Medulla oblongata (tissue), 1 donor: Measurements from ENCODE around the gene ARHGAP8.

Source experiments
- DNase-seq: peaks from one replicate; pipeline ENCODE4 v3.0.0-alpha.2; 2015; ENCODE audit errors: extremely low spot score

The ARHGAP8 gene

DNA sequence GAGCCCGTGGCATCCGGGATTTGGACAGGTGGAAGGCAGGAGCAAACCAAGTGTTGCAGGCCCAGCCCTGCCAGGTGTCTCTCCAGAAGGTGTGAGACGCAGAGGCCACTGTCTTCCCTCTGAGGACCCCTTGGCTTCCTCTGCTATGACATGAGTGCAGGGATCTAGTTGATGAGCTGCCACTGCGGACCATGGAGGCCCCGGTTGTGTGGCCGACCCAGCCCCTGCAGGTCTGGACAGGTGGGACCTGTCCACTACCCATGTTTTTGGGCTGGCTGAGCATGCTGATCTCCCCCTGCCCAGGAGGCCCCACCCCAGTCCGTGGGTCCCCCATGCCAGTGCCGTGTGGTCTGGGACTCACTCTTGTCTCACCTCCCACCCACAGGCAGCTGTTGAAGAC lies 27.5 kb upstream of the ARHGAP8 start:
- DNase-seq = no peak

DNA sequence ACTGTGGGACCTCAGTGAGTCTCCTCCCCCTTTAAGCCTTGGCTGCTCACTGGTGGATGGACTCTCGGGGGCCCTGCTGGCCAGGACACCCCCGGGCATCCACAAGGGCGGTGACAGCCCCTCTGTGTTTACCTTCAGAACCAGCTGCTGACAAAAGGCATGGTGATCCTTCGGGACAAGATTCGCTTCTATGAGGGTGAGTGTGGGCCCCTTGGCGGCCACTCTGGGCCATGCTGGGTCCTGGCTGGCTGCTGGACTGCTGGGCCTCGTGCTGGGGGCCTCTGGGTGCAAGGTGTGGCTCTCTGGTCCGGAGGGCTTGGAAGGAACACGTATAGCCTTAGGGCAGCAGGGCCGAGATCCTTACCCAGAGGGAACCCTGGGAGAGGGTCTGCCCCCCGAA lies 25.9 kb upstream of the ARHGAP8 start:
- no peak for DNase-seq

DNA sequence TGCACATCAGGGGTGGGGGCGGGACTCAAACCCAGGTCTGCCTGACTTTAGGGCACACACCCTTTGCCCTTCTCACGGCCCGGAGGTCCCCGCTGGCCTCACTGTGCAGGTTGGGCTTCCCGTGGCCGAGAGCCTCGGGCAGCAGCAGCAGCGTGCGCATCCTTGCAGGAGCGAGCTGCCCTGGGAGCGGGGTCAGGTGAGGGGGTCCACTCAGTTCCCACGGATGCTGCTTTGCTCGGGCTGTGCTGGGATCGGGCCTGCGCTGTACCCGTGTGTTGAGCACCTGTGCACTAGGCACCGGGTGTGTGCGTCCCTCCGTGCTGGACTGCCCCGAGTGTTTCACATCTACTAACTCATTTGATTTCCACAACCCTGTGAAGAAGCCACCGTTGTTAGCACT lies 25.2 kb upstream of the ARHGAP8 start:
- no peak for DNase-seq

DNA sequence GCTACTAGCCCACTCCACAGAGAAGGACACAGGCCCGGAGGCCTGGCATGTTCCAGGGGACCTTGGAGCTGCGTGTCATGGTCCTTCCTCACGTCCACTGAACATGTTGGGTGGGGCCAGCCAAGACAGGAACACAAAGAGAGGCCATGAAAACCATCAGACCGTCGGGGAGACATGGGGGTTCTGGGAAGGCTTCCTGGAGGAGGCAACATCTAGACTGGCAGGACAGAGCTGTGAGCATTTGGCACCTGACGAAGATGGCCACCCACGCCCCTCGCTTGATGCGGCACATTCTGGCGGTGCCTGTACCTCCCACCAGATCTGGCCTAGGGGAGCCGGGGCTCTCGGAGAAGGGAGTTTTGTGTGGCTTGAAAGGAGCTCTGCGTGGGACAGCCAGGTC lies 24.7 kb upstream of the ARHGAP8 start:
- no peak for DNase-seq

DNA sequence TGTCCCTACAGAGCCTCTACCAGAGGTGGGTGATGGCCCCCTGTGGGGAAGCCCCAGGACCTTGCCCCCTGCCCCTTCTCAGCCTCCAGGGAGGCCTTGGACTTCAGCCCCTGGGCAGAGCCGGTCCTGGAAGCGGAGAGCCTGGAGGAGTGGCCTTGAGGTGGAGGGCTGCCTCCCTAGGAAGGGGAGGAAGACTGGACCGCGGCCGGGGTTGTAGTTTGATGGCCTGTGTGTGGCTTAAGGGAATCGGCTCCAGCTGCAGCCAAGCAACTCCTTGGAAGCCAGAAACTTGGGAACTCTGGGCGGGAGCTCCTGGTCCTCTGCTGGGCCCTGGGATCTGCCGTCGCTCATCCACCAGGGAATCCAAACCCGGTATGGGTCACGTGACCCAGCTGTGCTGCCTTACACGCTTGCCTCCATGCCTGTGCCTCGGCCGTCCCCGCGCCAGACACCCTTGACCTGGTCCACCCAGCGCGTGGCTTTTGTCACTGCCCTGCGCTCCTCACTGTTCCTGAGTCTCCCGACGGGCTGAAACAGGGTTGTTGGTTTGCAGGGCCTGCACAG lies 23.5 kb upstream of the ARHGAP8 start:
- no peak for DNase-seq

DNA sequence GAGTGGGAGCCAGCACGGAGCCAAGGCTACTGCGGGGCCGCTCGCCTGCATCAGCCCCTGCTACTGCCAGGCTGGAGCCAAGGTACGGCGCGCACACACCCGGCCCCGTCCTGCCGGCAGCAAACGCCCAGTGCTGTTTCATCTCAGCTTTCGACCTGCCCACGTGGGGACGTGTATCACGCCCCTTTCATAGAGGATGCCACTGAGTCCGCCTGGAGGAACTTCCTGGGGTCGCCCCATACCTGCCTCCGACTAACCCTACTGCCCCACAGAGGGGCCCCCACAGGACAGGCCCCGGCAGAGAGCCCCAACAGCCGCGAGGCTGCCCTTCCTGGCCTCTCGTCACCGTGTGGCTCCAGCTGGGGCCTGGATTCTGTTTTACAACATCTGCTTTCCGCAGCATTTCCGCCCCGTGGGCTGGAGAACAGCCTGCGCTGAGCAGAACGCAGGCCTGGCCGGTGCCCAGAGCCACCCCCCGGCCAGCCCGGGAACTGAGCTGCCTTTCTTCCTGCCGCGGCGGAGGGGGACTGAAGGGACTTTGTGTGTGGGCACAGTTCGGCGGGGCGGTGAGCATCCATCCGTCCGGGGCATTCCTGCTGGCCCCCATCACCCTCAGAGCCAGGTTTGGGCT lies 22.9 kb upstream of the ARHGAP8 start:
- peak; percentile 82 for DNase-seq

DNA sequence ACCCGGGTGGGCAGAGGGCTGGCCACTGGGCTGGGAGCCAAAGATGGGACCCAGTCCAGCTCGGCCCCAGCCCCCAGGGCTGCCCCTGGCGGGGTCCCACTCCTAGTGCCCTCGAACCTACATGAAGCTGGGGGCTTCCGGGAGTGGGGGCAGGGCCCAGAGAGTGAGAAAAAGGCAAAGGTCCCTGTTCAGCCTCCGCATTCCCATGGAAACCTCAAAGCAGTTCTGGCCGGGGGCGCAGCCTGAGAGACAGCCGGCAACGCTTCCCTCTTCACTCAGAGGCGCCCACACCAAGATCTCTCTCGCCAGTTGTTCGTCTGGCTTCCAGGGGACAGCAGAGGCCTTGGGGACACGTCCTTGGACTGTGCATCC lies 22.4 kb upstream of the ARHGAP8 start:
- DNase-seq = no peak

DNA sequence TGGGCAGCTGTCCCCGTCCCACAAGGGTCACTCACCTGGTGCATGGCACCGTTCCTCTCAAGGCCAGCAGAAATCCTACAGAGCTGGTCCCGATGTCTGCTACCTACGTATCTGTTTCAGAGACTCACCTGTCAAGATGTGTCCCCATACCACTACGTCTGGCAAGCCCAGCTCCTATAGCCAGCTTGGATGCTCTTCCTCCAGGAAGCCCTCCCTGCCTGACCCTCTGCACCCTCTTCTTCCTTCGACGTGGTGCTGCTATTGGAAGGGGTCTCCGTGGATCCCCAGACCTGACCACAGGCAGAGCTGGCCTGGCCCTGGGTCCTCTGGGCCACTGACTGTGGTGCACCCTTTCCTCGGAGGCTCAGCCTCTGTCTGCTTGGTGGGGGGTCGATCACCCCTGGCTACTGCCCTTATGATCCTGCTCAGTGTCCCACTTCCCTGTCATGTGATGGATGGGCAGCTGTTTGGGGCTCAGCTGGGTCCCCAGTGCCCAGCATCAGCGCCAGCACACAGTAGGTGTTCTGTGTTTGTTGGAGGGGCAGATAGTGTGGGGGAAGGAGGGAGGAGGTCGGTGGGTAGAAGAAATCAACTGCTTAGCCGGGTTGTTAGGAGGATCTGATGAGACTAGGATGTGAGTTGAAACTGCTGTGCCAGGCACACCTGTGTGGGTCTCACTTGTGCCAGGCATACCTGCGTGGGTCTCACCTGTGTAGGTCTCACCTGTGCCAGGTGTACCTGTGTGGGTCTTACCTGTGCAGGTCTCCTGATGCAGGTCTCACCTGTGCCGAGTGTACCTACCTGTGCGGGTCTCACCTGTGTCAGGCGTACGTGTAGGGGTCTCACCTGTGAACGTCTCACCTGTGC lies 21.7 kb upstream of the ARHGAP8 start:
- no peak for DNase-seq

DNA sequence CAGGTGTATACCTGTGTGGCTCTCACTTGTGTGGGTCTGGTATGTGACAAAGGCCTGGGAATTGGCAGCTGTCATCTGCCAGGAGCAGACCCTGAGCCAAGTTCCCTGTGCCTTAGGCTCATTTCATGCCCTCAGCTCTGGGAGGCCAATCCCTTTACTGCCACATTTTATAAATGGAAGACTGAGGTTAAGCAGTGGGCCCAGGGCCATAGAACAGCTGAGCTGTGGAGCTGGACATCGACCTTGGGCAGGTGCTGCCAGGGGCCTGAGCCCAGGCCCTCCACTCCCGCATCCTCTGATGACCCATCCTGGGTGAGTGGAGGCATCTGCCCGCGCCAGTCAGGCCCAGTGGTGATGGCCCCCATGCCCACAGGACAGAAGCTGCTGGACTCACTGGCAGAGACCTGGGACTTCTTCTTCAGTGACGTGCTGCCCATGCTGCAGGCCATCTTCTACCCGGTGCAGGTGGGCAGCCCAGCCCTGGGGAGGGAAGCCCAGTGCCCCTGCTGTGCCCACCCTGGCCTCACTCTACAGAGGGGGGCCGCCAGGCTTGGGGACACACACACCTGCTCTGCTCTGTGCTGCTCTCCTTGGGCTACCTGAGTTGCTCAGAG lies 20.9 kb upstream of the ARHGAP8 start:
- no peak for DNase-seq

DNA sequence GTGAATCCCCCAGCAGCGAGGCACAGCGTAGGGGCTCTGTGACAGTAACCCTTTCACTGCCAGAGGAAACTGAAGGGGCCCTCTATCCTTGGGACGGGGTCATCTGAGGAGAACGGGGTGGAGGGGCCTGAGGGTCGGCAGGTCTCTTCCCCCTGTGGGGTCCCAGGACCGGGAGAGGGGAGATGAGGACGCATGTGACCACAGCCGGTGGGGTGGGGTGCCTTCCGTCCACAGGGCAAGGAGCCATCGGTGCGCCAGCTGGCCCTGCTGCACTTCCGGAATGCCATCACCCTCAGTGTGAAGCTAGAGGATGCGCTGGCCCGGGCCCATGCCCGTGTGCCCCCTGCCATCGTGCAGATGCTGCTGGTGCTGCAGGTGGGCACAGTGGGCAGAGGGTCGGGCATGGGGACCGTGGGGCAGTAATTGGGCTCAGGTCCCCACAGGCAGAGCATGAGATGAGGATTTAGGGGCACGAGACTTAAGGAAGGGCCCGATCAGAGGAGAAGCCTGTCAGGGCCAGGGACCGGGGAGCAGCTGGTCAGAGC lies 20.3 kb upstream of the ARHGAP8 start:
- no peak for DNase-seq

DNA sequence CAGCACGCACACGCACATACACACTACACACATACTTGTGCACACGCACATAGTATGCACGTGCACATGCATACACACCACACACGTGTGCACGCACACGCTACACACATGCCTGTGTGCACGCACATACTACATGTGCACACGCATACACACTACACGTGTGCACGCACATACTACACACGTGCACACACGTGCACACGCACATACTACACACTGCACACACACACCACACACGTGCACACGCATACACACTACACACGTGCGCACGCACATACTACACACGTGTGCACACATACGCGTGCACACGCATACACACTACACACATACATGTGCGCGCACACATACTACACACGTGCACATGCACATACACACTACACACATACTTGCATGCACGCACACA lies 19.7 kb upstream of the ARHGAP8 start:
- DNase-seq = no peak

DNA sequence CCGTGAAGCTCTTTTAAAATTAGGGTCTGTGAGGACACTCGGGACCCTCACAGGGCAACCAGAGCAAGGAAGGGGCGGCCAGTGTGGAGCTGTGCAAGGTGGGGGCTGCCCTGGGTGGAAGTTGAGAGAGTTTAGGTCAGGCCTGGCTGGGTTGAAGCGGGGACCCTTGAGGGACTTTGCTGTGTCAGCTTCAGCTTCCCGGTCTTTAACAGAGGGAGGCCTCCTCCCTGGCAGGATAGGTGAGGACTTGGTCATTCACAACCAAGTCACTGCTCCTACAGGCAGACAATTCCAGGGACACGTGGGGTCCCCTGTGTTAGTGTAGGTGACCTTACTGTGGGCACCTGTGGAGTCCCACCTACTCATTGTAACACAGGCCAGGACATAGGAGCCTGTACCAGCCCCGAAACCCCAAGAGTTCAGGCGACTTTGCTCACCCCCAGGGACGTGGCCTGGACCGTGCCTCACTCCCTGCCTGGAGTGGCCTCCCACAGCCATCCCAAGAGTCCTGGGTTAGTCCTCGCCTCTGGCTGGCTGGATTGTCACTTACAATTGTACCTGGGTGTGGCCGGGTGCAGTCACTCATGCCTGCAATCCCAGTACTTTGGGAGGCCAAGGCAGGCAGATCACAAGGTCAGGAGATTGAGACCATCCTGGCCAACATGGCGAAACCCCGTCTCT lies 18.8 kb upstream of the ARHGAP8 start:
- DNase-seq = no peak

DNA sequence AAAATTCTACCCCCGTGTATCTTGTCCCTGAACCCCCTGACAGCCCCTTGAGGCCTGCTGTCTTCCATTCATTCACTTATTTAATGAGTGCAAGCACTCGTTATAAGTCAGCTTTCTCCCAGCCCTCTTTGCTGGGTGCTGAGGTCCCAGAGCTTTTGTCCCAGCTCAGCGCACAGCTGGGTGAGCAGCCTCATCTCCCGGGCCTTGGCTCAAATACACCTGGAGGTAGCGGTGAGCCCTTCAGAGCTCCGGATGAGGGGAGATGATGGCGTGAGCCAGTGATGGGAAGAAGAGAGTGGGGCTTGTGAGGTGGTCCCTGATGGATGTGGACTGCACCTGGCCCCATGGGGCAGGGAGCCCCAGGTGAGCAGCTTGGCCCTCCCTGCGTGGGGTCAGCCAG lies 18.1 kb upstream of the ARHGAP8 start:
- no peak for DNase-seq

DNA sequence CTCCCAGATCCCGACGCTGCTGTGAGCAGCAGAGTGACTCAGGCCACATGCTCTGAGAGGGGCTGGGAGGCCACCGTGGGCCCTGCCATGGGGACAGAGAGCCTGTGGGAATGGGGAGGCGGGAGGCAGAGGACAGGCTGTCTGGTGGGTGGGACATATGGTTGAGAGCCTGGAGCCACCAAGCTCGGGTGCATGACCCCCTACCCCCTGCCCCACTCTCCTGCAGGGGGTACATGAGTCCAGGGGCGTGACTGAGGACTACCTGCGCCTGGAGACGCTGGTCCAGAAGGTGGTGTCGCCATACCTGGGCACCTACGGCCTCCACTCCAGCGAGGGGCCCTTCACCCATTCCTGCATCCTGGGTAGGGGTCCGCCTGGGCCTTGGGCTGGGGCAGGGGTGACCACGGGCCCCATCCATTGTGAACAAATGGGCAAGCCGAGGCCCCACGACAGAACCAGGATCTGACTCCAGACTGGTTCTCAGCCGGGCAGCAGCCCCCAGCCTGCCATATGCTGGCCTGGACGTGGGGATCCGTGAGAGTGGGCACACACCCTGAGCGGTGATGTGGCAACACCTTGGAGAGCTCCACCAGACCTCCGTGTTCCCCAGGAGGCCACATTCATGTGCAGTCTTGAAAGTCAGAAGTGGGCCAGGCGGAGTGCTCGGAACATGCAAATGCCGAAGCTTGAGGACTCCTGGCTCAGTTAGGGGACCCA lies 17.4 kb upstream of the ARHGAP8 start:
- no peak for DNase-seq

DNA sequence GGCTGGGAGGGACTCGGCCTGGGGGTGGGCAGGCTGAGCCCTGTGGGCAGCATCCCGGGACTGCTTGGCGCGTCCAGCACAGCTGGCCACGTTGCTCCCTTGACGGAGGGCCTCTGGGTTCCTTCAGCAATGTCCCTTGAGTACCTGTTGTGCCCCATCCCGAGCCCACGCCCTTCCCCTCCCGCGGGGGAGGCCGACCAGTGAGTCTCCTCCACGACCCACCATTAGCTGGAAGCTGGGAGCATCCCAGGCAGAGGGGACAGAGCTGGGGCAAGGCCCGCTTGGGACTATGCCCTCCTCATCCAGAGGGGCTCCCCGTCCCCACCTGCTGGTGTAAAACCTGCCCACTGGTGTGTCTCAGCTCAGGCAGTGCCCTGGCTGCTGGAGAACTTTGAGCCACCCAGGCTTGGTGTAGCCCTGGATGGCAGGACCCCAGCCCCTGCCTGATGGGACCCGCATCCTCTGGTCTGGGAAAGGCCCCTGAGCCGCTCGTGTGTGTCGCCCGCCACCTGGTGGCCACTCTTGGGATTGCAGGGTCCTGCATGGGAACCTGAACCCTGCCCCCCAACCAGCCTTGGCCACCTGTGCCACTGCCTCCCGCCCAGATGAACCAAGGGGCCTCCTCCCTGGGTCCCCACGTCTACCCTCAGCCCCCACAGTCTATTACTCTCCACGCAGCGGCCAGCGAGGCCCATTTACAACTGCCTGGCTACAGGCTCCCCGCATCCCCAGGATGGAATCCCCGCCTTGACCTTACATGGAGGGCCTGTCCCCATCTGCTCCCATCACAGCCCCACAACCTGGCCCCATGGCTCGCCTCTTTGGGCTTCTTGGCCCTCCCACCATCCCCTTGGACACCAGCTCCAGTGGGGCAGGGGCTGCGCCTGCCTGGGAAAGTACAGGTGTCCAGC lies 16.6 kb upstream of the ARHGAP8 start:
- peak; percentile 48 for DNase-seq

DNA sequence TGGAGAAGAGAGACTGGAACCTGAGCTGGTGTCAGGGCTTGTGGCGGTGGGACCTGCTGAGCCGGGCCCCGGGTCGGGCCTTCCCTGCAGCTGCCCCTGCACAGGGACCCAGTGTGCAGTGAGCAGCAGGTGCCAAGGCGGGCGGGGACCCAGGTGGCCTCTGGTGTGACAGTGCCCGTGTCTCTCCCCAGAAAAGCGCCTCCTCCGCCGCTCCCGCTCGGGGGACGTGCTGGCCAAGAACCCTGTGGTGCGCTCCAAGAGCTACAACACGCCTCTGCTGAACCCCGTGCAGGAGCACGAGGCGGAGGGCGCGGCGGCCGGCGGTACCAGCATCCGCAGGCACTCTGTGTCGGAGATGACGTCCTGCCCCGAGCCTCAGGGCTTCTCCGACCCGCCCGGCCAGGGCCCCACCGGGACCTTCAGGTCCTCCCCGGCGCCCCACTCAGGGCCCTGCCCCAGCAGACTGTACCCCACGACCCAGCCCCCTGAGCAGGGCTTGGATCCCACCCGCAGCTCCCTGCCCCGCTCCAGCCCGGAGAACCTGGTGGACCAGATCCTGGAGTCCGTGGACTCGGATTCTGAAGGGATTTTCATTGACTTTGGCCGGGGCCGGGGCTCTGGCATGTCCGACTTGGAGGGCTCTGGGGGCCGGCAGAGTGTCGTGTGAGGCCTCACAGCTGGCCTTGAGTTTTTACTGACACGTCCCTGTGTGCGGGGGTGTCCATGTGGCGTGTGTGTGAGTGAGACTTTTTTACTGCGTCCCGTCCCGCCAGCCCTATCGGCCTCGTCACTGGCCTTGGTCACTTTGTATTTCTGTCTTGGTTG lies 15.6 kb upstream of the ARHGAP8 start:
- no peak for DNase-seq

DNA sequence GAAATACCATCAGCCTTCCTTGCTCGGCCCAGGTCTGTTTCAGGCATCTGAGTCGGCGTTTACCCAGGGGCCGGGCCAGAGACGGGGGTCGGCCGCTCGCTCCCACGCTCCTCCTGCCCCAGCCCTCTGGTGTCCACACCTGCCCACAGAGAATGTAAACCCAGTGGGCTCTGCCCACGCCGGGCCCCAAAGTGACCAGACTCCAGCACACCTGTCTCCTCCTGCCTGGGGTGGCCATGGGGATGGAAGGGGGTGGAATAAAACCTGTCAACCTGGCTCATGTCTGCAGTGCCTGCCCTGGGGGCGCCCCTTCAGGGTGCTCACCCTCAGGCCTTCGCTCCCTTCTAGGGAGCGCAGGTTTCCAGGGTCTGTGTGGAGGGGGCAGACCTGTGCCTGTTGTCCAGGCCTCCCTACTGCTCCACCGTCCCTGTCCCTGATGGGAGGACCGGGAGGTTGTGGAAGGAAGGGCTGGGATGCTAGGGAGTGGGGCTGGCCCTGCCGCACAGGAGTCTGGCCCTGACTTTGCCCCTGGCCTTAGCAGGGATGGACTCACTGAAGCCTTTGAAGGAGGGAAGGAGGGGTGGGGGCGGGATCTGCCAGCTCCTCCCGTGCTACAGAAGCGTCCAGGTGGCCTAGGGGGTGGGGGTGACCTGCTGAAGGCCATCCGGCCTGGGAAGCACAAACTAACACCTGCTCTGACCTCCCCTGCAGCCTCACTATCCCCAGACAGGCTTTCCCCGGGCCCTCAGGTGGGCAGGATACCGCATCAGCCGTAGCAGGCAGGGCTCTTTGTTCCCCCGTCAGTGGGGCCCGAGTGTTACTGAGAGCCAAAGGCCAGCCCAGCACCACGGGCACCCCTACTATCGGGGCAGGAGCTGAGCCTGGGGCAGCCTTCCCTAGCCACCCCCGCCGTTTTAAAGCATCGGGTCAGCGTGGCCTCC lies 14.7 kb upstream of the ARHGAP8 start:
- no peak for DNase-seq

DNA sequence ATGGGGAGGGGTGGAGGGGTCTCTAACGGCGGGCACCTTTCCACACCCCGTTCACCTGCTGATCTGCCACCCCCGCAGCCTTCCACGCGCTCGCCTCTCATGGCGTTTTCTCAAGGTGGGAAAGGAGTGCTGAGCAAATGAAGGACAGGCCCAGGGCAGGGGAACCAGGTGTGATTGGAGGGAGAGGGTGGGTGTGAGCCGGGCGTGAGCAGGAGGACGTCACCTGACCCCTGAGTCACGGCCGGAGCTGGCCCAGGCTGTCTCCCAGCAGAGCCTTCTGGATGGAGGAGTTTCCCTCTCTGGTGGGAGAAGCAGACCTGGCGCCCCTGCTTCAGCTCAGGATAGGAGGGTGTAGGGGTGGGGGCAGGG lies 14.0 kb upstream of the ARHGAP8 start:
- DNase-seq = no peak
